Progenitor cell of endocrine pancreas (in vitro differentiated cells): ENCODE results near the gene GFRA1. TPM values are rescaled to one million over a fixed set of nuclear protein-coding genes. Genes with fewer than 3 reads are reported as not detected.

Experiments used
- DNase-seq: peaks from one replicate; pipeline ENCODE4 v3.0.0; 2021; ENCODE audit warnings: low spot score; ENCODE audit not compliant: unreplicated experiment
- H3K27ac Mint-ChIP-seq: 2 replicates; pipeline ENCODE4 v1.8.0; 2021; ENCODE audit warnings: mild to moderate bottlenecking, moderate library complexity, mixed read lengths
- H3K27me3 Mint-ChIP-seq: 2 replicates; pipeline ENCODE4 v1.8.0; 2021; ENCODE audit warnings: mixed read lengths
- H3K36me3 Mint-ChIP-seq: 2 replicates; pipeline ENCODE4 v1.8.0; 2022; ENCODE audit warnings: mixed read lengths; ENCODE audit not compliant: insufficient read depth
- H3K4me1 Mint-ChIP-seq: 2 replicates; pipeline ENCODE4 v1.8.0; 2021; ENCODE audit warnings: low read depth, mixed read lengths
- H3K4me3 Mint-ChIP-seq: 2 replicates; pipeline ENCODE4 v1.8.0; 2021; ENCODE audit warnings: low read depth, mild to moderate bottlenecking, moderate library complexity, mixed read lengths
- H3K9me3 Mint-ChIP-seq: 2 replicates; pipeline ENCODE4 v1.8.0; 2021; ENCODE audit warnings: low read depth, mixed read lengths
- CTCF ChIP-seq: fragments of 200-600 bp; sonication (generic); IDR thresholded peaks from one replicate; pipeline ENCODE4 v1.5.0; 2021; ENCODE audit warnings: antibody characterized with exemption, mild to moderate bottlenecking; ENCODE audit not compliant: unreplicated experiment
- total RNA-seq: library from RNA; stranded (reverse); gene quantifications from 2 replicates; pipeline ENCODE4 v1.2.1, GENCODE V29; 2021

The GFRA1 gene
- total RNA-seq, 1 donor from 2014 or later = 8.7 TPM

GRCh38 chr10:116133634-116134033 is 139.4 kb downstream of the GFRA1 start:
- no peaks in the 10 kb centered on the region for H3K27me3 Mint-ChIP-seq
- no peak for DNase-seq
- no peaks in the 10 kb centered on the region for H3K9me3 Mint-ChIP-seq
- no peak overlapping the region for H3K27ac Mint-ChIP-seq
- H3K4me1 Mint-ChIP-seq = peaks cover 4% of the 10 kb centered on the region
- H3K36me3 Mint-ChIP-seq = peaks cover 1% of the 10 kb centered on the region
- TF ChIP-seq CTCF = no peak
- no peak overlapping the region for H3K4me3 Mint-ChIP-seq

GRCh38 chr10:116132780-116133399 is 140.1 kb downstream of the GFRA1 start:
- H3K4me3 Mint-ChIP-seq = no peak overlapping the region
- peaks cover 4% of the 10 kb centered on the region for H3K4me1 Mint-ChIP-seq
- no peaks in the 10 kb centered on the region for H3K9me3 Mint-ChIP-seq
- no peak for TF ChIP-seq CTCF
- peaks cover 1% of the 10 kb centered on the region for H3K36me3 Mint-ChIP-seq
- H3K27me3 Mint-ChIP-seq = no peaks in the 10 kb centered on the region
- DNase-seq = no peak
- peak overlapping the region; percentile 41 for H3K27ac Mint-ChIP-seq

- no peaks in the 10 kb centered on the region for H3K9me3 Mint-ChIP-seq
- no peaks in the 10 kb centered on the region for H3K27me3 Mint-ChIP-seq
- DNase-seq = no peak
- no peak overlapping the region for H3K27ac Mint-ChIP-seq
- peaks cover 2% of the 10 kb centered on the region for H3K4me1 Mint-ChIP-seq
- TF ChIP-seq CTCF = no peak
- peaks cover 1% of the 10 kb centered on the region for H3K36me3 Mint-ChIP-seq
- no peak overlapping the region for H3K4me3 Mint-ChIP-seq
Observed at GRCh38 chr10:116130006-116130405, 143.0 kb downstream of the GFRA1 start.

- no peak overlapping the region for H3K4me3 Mint-ChIP-seq
- no peak for DNase-seq
- no peak for TF ChIP-seq CTCF
- no peak overlapping the region for H3K27ac Mint-ChIP-seq
- no peaks in the 10 kb centered on the region for H3K27me3 Mint-ChIP-seq
- H3K4me1 Mint-ChIP-seq = no peaks in the 10 kb centered on the region
- H3K9me3 Mint-ChIP-seq = no peaks in the 10 kb centered on the region
- H3K36me3 Mint-ChIP-seq = peaks cover 1% of the 10 kb centered on the region
Observed at GRCh38 chr10:116126954-116127695, 145.9 kb downstream of the GFRA1 start.

GRCh38 chr10:116126239-116126638 is 146.8 kb downstream of the GFRA1 start:
- no peaks in the 10 kb centered on the region for H3K4me1 Mint-ChIP-seq
- no peaks in the 10 kb centered on the region for H3K9me3 Mint-ChIP-seq
- no peak overlapping the region for H3K4me3 Mint-ChIP-seq
- H3K27ac Mint-ChIP-seq = no peak overlapping the region
- no peak for TF ChIP-seq CTCF
- H3K27me3 Mint-ChIP-seq = no peaks in the 10 kb centered on the region
- peaks cover 1% of the 10 kb centered on the region for H3K36me3 Mint-ChIP-seq
- DNase-seq = no peak
